ENCODE measurements around the gene EBP.

DNA sequence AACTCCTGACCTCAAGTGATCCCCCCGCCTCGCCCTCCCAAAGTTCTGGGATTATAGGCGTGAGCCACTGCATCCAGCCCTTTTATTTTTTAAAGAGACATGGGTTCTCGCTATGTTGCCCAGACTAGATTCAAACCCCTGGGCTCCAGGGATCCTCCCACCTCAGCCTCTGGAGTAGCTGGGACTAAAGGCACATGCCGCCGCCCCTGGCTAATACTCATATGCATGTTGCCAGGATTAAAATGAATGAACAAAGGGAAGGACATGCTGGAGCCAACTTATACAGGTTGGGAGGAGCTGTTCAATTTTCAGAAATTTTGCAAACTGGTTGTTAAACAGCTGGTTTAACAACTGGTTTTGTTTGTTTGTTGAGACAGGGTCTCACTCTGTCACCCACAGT is 47.0 kb upstream of the EBP start:
- TF ChIP-seq, protein P1, sequence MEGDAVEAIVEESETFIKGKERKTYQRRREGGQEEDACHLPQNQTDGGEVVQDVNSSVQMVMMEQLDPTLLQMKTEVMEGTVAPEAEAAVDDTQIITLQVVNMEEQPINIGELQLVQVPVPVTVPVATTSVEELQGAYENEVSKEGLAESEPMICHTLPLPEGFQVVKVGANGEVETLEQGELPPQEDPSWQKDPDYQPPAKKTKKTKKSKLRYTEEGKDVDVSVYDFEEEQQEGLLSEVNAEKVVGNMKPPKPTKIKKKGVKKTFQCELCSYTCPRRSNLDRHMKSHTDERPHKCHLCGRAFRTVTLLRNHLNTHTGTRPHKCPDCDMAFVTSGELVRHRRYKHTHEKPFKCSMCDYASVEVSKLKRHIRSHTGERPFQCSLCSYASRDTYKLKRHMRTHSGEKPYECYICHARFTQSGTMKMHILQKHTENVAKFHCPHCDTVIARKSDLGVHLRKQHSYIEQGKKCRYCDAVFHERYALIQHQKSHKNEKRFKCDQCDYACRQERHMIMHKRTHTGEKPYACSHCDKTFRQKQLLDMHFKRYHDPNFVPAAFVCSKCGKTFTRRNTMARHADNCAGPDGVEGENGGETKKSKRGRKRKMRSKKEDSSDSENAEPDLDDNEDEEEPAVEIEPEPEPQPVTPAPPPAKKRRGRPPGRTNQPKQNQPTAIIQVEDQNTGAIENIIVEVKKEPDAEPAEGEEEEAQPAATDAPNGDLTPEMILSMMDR (IDR thresholded peaks at IDR 0.05 in 8 of 11, conservative IDR thresholded peaks at IDR 0.05 in 3 of 11) = no peak
- TF ChIP-seq POLR2A (IDR thresholded peaks at IDR 0.05) = no peak

Data from spleen (tissue), 7 donors.